GM21737 (cell line): ENCODE data around the gene TM4SF20.

Experiments
- ATAC-seq: cut with Tn5 transposase; IDR thresholded peaks from one replicate; pipeline ENCODE4 v1.9.1; 2021; ENCODE audit warnings: mild to moderate bottlenecking, moderate library complexity; ENCODE audit not compliant: unreplicated experiment

TM4SF20 gene

GRCh38 chr2:227379095-227379494, at the start of gene TM4SF20:
Gene TM4SF20 (minus strand): TSS chr2:227379306. CDS start chr2:227379268, 38 bp downstream.
- no peak for ATAC-seq

- no peak for ATAC-seq
These were observed 49.7 kb upstream of the TM4SF20 start for GRCh38 chr2:227428731-227429285.

- ATAC-seq, result no peak
These were observed 44.8 kb upstream of the TM4SF20 start for GRCh38 chr2:227423656-227424499.

GRCh38 chr2:227420087-227421052, 41.3 kb upstream of the TM4SF20 start:
- no peak for ATAC-seq

GRCh38 chr2:227416701-227417100, 37.6 kb upstream of the TM4SF20 start:
- ATAC-seq, result no peak

- ATAC-seq, result no peak
These were observed 36.7 kb upstream of the TM4SF20 start for GRCh38 chr2:227415538-227416424.

GRCh38 chr2:227414846-227415245, 35.7 kb upstream of the TM4SF20 start:
- ATAC-seq, result no peak

- ATAC-seq, result no peak
These were observed 34.3 kb upstream of the TM4SF20 start for GRCh38 chr2:227413371-227413770.

- no peak for ATAC-seq
These were observed 33.8 kb upstream of the TM4SF20 start for GRCh38 chr2:227412877-227413276.

GRCh38 chr2:227411990-227412350, 32.9 kb upstream of the TM4SF20 start:
- ATAC-seq, result no peak

- ATAC-seq, result peak; percentile 68
These were observed 32.3 kb upstream of the TM4SF20 start for GRCh38 chr2:227411320-227411989.

- no peak for ATAC-seq
These were observed 31.1 kb upstream of the TM4SF20 start for GRCh38 chr2:227410191-227410590.

- no peak for ATAC-seq
These were observed 28.6 kb upstream of the TM4SF20 start for GRCh38 chr2:227407591-227408151.

- peak; percentile 59 for ATAC-seq
These were observed 27.3 kb upstream of the TM4SF20 start for GRCh38 chr2:227406177-227407031.

- no peak for ATAC-seq
These were observed 25.6 kb upstream of the TM4SF20 start for GRCh38 chr2:227404585-227405271.

- ATAC-seq, result no peak
These were observed 23.9 kb upstream of the TM4SF20 start for GRCh38 chr2:227402959-227403358.

- ATAC-seq, result no peak
These were observed 23.2 kb upstream of the TM4SF20 start for GRCh38 chr2:227402321-227402720.

- ATAC-seq, result no peak
These were observed 22.4 kb upstream of the TM4SF20 start for GRCh38 chr2:227401550-227401949.
